ENCODE results near the gene CCDC85C. TPM values are rescaled to one million over a fixed set of nuclear protein-coding genes. Genes with fewer than 3 reads are reported as not detected.

Gene CCDC85C
- total RNA-seq, 2 experiments from 2014 or later: 10.0 to 10.9 TPM

DNA sequence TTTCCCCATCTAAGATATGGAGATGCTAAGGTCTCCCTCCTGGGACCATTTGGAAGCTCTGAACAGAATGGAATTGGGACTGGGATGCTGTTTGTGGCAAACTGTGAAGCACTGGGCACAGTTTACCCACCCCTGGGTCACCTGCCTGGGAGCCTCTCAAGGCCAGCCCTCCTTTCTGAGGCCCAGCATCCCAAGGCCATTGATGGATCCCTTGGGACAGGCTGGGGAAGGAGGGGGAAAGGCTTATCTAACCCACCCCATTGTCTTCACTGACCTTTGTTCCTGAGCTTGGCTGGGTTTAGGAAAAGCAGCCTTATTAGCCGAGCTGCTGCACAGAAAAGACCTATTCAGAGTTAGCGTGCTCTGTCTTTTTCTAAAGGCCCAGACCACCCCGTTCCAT lies 5.2 kb downstream of the CCDC85C start:
- ChIA-PET CTCF (no interaction called here), POLR2A (no interaction called here)
- Mint-ChIP-seq H3K27ac (no peak overlapping the region), H3K4me1 (peaks cover 30% of the 10 kb centered on the region), H3K4me3 (no peak overlapping the region), H3K36me3 (ENCODE audit: low read depth) (peaks cover 1% of the 10 kb centered on the region), H3K27me3 (peaks cover 12% of the 10 kb centered on the region), H3K9me3 (no peaks in the 10 kb centered on the region)
- DNase-seq: no peak

DNA sequence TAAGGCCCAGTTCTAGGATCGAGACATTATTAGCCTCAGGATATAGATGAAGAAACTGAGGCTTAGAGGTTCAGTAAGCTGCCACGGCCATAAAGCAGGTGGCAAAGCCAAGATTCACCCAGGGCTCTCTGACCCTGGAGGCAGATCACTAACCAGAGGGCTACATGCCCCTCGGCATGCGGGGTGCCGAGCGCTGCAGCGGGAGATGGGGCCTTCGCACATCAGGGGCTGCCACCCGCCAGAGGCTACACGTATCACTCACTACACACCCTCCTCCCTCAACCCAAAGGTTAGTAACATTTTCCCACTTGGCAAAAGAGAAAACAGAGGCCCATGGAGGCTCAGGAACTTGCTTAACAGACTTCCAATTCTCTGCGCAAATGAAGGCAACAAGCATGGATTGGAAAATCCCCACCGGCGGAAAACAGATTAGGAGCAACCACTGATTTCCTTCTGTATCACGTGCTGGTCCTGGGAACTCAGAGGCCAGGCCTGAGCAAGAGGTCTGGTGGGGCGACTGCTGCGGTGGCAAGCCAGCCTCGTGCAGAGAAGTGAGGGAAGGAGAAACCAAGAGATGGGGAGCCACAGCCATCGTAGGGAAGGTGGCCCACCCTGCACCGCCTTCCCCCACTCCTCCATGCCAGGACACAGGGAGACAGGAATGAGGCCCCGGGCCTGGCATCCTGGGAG lies 6.0 kb downstream of the CCDC85C start:
- Mint-ChIP-seq H3K27me3 (peaks cover 12% of the 10 kb centered on the region), H3K9me3 (no peaks in the 10 kb centered on the region), H3K4me1 (peaks cover 30% of the 10 kb centered on the region), H3K36me3 (ENCODE audit: low read depth) (peaks cover 1% of the 10 kb centered on the region), H3K4me3 (no peak overlapping the region), H3K27ac (no peak overlapping the region)
- DNase-seq: no peak
- ChIA-PET CTCF (no interaction called here), POLR2A (no interaction called here)

DNA sequence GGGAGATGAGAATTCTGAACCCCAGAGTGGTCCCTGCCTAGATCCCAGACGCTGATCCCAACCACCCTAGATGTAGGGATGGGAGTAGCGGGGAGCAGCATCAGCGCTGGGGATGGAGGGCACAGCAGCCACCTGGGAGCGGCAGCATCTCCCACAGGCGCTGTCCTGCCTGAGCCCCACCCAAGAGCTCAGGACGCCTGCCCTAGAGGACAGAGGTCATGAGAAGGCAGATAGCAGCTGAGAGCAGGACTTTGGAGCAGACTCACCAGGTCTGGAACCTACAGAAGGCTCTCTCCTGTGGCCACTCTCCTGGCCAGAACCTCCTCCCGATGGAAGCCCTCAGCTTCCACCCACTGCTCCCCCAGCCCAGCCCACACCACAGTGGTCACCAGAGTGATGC lies 7.2 kb downstream of the CCDC85C start:
- Mint-ChIP-seq H3K36me3 (ENCODE audit: low read depth) (no peaks in the 10 kb centered on the region), H3K9me3 (no peaks in the 10 kb centered on the region), H3K27ac (no peak overlapping the region), H3K4me3 (no peak overlapping the region), H3K27me3 (peaks cover 2% of the 10 kb centered on the region), H3K4me1 (peaks cover 20% of the 10 kb centered on the region)
- no peak for DNase-seq
- ChIA-PET CTCF (no interaction called here), POLR2A (no interaction called here)

DNA sequence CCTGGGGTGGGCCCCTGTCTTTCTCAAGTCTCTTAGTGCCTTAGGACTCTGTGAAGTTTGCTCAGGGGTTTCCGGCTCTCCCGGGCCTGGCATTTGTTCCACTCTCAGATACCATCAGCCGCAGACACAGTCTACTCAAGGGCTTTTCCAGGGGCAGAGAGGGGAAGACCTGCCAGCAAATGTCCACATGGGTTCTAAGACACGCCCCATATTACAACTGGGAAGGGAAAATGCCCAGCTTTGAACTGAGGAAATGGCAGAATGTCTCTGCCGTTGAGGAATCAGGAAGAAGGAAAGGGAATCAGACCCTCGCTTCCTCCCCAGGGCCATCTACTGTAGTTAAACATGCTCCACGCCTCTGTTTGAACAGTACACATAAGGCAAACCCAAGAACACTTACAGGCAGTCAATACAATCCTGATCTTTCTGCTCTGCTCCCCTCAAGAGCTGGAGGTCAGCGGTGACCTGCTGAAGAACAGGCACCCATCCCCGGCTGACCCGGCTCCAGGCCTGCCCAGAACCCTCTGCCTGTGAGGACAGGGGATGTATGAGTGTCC lies 7.9 kb downstream of the CCDC85C start:
- no peaks in the 10 kb centered on the region for H3K9me3 Mint-ChIP-seq
- DNase-seq: no peak
- no peaks in the 10 kb centered on the region for H3K27me3 Mint-ChIP-seq
- no peaks in the 10 kb centered on the region for H3K36me3 Mint-ChIP-seq (ENCODE audit: low read depth)
- no peak overlapping the region for H3K4me3 Mint-ChIP-seq
- ChIA-PET POLR2A (no interaction called here), CTCF (no interaction called here)
- H3K4me1 Mint-ChIP-seq: peaks cover 17% of the 10 kb centered on the region
- no peak overlapping the region for H3K27ac Mint-ChIP-seq

DNA sequence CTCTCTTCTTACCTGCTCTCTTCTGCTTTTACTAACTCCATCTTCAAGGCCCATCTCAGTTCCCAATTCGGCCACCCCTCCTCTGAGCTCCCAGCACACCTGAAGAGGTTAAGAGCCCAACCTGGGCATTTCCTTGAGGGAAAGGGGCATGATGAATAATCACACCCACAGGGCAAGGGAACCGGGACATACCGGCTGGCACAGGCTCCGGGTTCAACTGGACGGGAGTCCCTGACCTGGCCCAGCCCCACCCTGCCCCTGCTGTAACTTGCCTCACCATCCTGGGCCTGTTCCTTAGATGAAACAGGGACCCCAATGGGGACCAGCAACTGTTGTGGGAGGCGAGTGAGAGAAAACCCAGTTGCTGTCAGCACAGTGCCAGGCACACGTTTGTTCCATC lies 8.5 kb downstream of the CCDC85C start:
- H3K27ac Mint-ChIP-seq: peak overlapping the region; percentile 81
- H3K27me3 Mint-ChIP-seq: no peaks in the 10 kb centered on the region
- DNase-seq: no peak
- H3K4me3 Mint-ChIP-seq: peak overlapping the region; percentile 29
- H3K36me3 Mint-ChIP-seq (ENCODE audit: low read depth): no peaks in the 10 kb centered on the region
- ChIA-PET POLR2A (no interaction called here), CTCF (no interaction called here)
- H3K4me1 Mint-ChIP-seq: peaks cover 17% of the 10 kb centered on the region
- H3K9me3 Mint-ChIP-seq: no peaks in the 10 kb centered on the region

DNA sequence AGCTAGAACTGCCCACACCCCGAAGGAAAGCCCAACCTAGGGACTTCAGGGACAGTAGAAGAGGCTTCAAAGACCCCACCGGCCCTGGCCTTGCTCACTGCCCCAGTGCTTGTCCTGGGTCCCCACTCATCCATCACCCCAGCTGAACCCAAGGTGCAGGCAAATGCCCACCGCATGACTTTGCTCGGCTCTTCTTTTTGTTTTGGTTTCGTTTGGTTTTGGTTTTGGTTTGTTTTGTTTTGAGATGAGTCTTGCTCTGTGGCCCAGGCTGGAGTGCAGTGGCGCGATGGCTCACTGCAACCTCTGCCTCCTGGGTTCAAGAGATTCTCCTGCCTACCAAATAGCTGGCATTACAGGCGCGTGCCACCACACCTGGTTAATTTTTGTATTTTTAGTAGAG lies 9.0 kb downstream of the CCDC85C start:
- Mint-ChIP-seq H3K4me3 (peak overlapping the region; percentile 29), H3K9me3 (no peaks in the 10 kb centered on the region), H3K4me1 (peaks cover 17% of the 10 kb centered on the region), H3K27ac (peak overlapping the region; percentile 81), H3K27me3 (no peaks in the 10 kb centered on the region), H3K36me3 (ENCODE audit: low read depth) (no peaks in the 10 kb centered on the region)
- peak; percentile 57 for DNase-seq
- POLR2A ChIA-PET: no interaction called here
- CTCF ChIA-PET: interaction anchor here (0.9 to 2.6 kb wide), 2 partner anchors 9 to 71 kb away, joined by 4 to 9 read pairs; partner anchors contain the start of gene CCDC85C

DNA sequence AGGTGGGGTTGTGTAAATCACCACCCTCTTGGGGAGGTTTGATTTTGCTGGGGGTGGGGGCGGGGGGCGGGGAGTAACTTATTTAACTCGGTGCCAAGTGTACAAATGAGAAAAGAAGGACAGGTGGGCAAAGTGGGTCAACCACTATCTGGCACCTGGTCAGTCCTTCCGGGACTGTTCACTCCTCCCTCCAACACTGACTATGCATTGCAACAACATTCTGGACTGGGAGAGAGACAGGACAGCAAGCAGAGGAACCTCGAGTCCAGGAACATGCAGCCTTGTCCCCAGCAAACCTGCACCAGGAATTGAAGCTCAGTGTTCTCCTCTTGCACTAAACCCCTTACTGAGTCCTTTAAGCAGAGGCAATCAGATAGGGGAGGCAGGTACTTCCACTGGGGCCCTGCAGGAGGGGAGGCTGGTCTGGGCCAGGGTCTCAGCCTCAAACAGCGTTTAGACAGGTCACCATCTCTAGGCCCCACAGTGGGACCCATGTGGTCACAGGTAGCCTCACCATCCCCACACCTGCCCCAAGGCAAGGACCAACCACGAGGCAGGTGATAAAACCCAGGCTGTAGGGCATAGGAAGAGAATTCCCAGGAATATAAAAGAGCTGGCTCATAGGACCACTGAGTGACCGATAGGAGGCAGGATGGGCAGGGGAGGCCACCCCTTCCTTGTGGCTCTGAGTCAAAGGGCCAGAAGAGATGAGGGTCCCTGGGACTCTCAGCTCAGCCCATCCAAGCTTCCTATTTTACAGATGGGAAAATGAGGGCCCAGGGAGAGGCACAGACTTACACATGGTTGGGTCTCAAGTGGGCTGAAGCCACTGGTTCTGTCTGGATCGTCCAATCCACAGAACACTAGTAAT lies 9.8 kb downstream of the CCDC85C start:
- Mint-ChIP-seq H3K27me3 (no peaks in the 10 kb centered on the region), H3K36me3 (ENCODE audit: low read depth) (no peaks in the 10 kb centered on the region), H3K9me3 (no peaks in the 10 kb centered on the region), H3K27ac (no peak overlapping the region), H3K4me1 (peaks cover 17% of the 10 kb centered on the region), H3K4me3 (no peak overlapping the region)
- ChIA-PET CTCF (interaction anchor here (0.9 to 2.6 kb wide), 3 partner anchors 10 to 70 kb away, joined by 3 to 9 read pairs (median 4); partner anchors contain the start of gene CCDC85C), POLR2A (no interaction called here)
- DNase-seq: no peak

DNA sequence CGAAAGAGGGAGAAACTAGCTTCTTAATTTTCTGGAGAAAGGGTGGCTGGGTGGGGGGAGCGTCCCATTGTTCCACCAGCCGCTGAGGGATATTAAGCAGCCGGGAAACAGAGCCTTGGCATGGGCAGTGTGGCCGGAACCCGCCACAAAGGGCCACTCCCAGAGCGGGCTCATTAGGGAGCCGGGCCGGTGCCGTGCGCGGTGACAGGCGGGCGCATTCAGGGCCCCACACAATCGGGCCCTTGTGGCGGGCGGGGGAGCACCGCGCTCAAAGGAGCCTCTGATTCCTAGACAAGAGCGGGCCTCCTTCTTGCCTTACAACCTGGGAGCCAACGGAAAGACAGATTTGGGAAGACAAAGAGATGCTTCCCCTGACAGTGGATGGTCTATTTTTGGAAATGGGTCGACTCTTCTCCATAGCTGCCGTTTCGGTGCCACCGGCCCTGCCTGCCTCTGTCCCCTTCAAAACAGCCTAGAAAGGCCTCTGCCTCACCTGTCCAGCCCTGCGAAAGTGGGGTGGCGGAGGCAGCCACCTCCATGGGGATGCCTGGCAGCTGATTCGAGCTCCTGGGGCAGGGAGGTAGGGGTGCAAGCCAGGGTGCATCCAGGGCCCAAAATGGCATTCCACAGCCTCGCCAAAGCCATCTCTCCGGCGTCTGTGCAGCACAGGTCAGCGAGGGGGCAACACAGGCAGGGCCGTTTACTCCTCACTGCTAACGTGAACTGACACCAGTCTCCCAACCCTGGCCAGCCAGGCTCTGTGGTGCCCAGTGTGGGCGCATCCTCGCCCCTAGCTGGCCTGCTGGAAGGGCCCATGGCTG lies 10.9 kb downstream of the CCDC85C start:
- H3K4me3 Mint-ChIP-seq: no peak overlapping the region
- CTCF ChIA-PET: interaction anchor here (1.2 to 2.6 kb wide), 2 partner anchors 11 to 68 kb away, joined by 3 to 9 read pairs; partner anchors contain the start of gene CCDC85C
- H3K27ac Mint-ChIP-seq: no peak overlapping the region
- POLR2A ChIA-PET: no interaction called here
- H3K27me3 Mint-ChIP-seq: no peaks in the 10 kb centered on the region
- H3K36me3 Mint-ChIP-seq (ENCODE audit: low read depth): no peaks in the 10 kb centered on the region
- no peaks in the 10 kb centered on the region for H3K9me3 Mint-ChIP-seq
- DNase-seq: no peak
- H3K4me1 Mint-ChIP-seq: peaks cover 18% of the 10 kb centered on the region

DNA sequence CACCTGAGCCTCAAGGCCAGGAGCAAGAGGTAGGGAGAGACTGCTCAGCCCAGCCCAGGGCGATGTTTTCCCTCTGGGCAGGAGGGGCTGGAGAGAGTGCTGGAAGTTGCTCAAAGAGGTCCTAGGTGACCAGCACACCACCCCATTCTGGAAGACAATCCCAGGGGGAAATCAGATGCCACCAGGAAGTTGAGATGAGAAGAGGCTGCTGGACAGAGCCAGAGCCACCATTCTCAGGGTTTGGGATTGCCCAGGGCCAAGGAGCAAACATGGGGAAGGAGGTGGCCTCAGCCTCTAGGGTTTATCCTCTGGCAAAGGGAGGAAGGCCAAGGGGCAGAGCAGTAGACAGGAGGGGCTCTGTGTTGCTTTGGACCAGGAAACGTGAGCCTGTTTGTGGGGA lies 11.6 kb downstream of the CCDC85C start:
- Mint-ChIP-seq H3K4me1 (peaks cover 18% of the 10 kb centered on the region), H3K36me3 (ENCODE audit: low read depth) (no peaks in the 10 kb centered on the region), H3K4me3 (no peak overlapping the region), H3K9me3 (no peaks in the 10 kb centered on the region), H3K27me3 (no peaks in the 10 kb centered on the region), H3K27ac (no peak overlapping the region)
- ChIA-PET CTCF (interaction anchor here (2.6 kb wide), 1 partner anchor 12 kb away, joined by 9 read pairs; the partner anchor contains the start of gene CCDC85C), POLR2A (no interaction called here)
- no peak for DNase-seq

DNA sequence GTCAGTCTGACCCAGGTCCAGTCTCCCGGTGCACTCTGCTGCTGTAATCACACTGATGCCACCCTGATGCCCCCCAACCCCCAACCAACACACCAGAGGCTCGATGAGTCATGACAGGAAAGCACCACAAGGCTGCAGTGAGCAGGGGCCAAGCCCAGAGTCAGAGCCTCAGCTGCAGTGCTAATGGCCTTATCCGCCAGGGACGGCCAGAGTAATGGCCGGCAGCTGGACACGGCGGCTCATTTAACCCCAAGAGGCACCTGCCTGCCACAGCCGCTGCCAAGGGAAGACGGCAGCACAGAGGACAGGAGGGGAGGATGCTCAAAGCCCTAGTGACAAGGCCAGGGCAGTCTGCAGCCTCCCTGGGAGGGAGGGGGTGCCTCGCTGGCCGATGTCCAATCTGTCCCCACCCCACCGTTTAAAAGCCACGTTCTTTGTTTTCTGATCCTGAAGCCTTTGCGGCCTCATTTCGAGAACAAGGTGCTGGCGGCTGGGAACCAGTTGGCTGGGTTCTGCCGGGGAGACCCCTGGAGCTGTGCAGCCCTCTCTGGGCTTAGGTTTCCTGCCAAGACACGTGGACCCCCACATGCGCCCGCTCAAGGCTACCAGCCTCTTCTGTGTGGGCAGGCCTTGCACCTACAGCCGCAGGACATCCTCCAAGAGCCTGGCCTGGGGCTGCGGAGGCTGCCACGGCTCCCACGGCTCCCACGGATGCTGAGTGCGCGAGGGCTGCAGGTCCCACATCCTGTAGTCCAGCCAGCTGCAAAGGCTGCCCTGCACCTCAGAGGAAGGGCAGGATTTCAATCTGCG lies 13.1 kb downstream of the CCDC85C start:
- POLR2A ChIA-PET: no interaction called here
- Mint-ChIP-seq H3K9me3 (no peaks in the 10 kb centered on the region), H3K4me1 (peaks cover 14% of the 10 kb centered on the region), H3K27me3 (no peaks in the 10 kb centered on the region), H3K27ac (no peak overlapping the region), H3K4me3 (no peak overlapping the region), H3K36me3 (ENCODE audit: low read depth) (no peaks in the 10 kb centered on the region)
- no peak for DNase-seq
- CTCF ChIA-PET: interaction anchor here (1.6 kb wide), 1 partner anchor 14 kb away, joined by 3 read pairs; no protein-coding TSS in a partner anchor

DNA sequence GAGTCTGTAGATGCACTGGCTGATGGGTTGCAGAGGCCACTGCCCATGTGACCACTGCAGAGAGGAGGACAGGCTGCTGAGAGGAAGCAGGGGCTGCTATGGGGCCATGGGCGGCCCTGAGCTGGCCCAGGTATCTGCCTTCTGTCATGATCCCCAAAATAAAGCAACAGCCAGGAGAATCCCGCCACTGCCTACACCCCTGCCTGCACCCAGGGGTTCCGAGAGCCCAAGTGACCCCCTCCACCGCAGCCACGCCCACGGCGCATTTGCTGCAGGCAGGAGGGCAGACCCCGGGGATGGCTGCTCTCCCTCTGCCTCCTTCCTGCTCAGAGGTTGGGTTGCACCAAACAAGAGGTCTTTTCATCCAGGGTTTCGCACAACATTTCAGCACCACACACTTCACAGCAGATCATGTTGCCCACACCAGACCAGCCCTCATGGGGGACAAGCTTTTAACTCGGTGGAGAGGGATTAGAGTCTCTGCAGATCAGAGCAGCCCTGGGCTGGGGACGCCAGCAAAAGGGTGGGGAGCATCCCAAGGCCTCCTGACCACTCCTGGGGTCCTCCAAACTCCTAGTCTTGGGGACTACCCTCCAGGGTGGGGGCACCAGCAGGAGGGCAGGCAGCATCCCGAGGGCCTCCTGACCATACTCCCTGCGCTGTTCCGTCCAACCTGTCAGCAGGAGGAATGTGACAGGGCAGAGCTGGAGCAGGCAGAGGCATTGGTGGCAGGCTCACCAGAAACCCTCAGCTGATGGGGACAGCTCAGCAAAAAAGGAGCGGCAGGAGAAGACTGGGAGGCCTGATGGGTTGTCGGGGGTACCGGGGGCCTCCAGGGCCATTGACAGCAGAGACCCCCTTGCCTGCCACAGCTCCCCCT lies 14.1 kb downstream of the CCDC85C start:
- DNase-seq: no peak
- peaks cover 8% of the 10 kb centered on the region for H3K4me1 Mint-ChIP-seq
- no peaks in the 10 kb centered on the region for H3K27me3 Mint-ChIP-seq
- H3K9me3 Mint-ChIP-seq: no peaks in the 10 kb centered on the region
- POLR2A ChIA-PET: no interaction called here
- CTCF ChIA-PET: interaction anchor here (0.6 to 1.6 kb wide), 2 partner anchors 15 to 207 kb away, joined by 3 to 5 read pairs; no protein-coding TSS in a partner anchor
- H3K27ac Mint-ChIP-seq: no peak overlapping the region
- no peaks in the 10 kb centered on the region for H3K36me3 Mint-ChIP-seq (ENCODE audit: low read depth)
- no peak overlapping the region for H3K4me3 Mint-ChIP-seq

Measured in activated CD4-positive, alpha-beta T cell treated with anti-CD3 and anti-CD28 coated beads, Interleukin-2, amount 10 ng/mL, durations not matched to agents 7 days and 5 days (primary cell).